Stromal cell of bone marrow (primary cell): ENCODE data around the gene ACSM2B.
"Not testable (repeated sequence)": the region's sequence is repeated elsewhere in the genome, so short reads cannot be mapped to it uniquely, and the experiment has no call there.

Experiments used
- DNase-seq: peaks from one replicate; pipeline ENCODE4 v3.0.0-alpha.2; 2012; ENCODE audit warnings: low read depth

ACSM2B gene, protein sequence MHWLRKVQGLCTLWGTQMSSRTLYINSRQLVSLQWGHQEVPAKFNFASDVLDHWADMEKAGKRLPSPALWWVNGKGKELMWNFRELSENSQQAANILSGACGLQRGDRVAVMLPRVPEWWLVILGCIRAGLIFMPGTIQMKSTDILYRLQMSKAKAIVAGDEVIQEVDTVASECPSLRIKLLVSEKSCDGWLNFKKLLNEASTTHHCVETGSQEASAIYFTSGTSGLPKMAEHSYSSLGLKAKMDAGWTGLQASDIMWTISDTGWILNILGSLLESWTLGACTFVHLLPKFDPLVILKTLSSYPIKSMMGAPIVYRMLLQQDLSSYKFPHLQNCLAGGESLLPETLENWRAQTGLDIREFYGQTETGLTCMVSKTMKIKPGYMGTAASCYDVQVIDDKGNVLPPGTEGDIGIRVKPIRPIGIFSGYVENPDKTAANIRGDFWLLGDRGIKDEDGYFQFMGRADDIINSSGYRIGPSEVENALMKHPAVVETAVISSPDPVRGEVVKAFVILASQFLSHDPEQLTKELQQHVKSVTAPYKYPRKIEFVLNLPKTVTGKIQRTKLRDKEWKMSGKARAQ

DNA sequence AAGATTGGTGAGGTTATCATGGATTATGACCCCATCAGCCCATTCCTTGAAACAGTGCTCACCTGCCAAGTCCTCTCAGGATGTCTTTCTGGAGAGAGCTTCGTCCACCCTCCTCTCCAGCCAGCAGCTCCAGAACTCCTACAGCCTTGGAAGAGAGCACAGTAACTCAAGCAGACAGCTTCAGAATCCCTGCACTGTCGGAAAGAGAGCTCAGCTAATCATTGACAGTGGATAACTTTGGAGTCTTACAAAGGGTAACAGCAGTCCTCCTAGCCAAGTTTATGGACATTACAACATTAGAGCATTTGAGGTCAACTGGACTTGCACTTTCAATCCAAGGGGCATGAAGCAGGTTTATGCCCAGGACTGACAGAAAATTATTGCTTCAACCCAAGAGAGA, at the start of gene ACSM2B:
Gene ACSM2B, minus strand, starts transcription at position 223 of the 400 bp plus-strand sequence. CDS start 11,522 bp downstream, outside the sequence.
- not testable (repeated sequence) for DNase-seq

DNA sequence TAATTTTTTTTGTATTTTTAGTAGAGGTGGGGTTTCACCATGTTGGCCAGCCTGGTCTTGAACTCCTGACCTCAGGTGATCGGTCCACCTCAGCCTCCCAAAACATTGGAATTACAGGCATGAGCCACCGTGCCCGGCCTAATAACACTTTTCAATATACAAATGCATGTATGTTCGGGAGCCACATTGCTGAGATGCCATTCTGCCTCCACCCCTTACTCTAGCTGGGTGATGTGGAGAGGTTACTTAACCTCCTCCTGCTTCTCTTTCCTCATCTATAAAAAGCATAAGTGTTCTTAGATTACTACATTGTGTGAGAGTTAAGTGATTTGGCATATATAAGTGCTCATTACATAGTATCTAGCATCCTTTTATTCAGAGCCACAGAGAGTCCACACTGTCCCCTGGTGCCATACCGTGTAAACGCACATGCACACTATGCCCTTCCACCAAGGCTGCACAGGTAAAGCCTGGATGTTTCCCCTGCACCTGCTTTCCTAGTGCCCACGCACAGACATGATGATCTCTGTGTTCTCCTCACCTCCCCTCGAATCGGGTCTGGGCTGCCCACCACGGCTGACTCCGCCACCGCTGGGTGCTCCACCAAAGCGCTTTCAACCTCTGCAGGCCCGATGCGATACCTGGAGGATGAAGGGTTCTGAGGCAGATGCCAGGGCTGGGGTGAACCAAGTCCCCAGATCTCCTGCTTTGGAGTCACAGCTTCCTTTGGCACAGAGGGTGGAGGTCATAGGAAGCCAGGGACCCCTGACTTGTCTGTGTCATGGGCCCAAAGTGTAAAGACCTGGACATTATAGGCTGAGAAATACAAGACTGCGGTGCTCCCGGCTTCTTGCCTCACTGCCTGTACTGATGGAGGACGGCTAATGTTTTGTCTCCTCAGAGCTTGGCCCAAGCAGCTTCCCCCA, 49.0 kb upstream of the ACSM2B start:
- DNase-seq, result no peak

DNA sequence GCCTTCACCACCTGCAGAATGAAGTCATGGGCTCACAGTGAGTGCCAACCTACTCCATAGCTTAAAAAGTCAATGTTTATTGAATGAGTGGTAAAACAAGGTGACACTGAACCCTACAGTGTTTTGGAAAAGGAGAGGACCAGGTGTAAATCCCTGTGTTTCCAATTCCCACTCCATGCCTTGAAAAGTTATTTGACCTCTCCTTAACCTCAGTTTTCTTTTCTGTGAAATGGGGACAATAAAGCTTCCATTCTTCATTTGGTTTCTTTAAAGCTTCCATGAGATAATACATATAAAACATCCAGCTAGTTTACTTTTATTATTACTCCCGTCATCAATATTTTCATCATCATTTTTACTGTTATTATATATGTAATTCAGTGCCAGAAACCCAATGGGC, 48.0 kb upstream of the ACSM2B start:
- no peak for DNase-seq

DNA sequence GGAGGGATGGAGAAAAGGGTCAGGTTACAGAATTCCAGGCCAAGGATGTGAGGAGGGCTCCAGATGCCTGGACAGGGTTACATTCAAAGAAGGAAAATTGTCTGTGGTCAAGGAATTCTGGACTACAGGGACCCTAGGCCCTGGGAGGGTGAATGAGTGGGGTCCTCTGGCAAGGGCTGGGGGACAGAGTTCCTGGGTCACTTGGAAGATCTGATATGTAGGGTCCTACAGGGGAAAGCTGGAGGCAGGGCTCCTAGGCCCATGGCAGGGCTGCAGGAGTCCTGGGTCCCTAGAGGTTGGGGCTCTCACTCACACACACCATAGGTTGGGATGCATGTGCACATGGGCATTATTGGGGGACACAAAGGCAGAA, 46.3 kb upstream of the ACSM2B start:
- DNase-seq, result no peak

DNA sequence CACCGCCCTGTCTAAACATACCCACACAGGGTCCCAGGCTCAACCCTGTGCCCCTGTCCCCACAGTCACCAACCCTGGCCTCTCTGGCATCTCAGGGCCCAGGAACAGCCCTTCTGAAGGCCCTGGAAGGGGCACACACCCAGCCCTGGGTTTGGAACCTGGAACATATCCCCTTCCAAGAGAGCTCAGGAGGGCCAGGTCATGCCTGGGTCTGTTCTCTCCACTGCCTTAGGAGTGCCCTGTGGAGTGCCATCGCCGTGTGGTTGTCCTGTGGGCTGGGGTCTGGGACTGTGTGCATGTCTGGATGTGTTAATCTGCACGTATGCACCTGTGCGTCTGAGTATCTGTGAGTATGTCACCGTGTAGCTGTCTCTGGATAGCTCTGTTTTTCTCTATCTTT, 45.2 kb upstream of the ACSM2B start:
- DNase-seq, result no peak

DNA sequence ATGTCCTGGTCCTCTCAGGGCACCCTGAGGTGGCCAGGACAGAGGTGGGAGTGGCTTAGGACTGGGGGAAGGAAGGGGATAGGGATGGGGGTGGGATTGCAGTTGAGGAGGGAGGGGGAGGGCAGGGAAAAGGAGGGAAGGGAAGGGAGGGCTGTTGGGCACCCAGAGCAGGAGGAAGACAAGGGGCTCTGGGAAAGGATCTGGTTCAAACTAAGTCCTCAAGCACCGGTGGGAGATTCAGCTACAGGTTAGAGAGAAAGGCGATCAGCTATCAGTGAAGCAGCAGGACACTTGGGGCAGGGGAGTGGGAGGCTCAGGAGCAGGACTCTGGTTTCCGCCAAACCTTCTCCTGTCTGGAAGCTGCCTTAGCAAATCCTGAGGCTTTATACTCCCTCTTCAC, 44.6 kb upstream of the ACSM2B start:
- DNase-seq, result no peak

DNA sequence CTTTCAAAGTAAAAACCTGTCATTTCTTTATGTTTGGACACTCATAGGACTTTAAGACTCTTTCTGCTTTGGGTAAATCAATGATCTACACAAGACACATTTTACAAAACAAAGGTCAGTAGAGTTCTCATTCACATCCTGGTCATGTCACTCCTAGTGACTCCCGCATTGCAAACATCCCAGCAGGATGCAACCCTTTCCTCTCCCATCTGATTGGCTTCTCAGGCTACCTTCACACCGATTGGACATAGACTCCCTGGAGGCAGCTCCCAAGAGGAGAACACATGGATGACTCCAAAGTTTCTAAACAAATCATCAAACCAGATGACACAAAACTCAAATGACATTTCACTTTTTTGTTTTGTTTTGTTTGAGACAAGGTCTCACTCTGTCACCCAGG, 43.8 kb upstream of the ACSM2B start:
- DNase-seq, result no peak

DNA sequence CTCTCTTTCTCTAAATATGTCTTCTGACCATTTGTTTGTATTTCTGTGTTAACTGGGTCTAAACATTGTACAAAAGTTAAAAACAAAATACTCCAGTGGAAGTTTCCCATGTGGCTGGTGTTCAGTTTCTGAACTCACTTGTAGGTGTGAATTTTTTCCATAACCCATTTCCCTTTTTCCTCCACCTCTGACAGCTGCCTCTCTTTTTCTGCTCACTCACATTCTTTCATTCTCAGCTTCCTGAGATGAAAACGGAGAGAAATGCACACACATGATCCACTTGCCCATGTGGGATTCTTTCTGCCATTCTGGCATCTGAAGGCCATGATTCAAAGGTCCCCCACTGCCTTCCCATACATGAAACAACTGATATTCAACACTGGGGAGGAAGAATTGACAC, 41.1 kb upstream of the ACSM2B start:
- no peak for DNase-seq

DNA sequence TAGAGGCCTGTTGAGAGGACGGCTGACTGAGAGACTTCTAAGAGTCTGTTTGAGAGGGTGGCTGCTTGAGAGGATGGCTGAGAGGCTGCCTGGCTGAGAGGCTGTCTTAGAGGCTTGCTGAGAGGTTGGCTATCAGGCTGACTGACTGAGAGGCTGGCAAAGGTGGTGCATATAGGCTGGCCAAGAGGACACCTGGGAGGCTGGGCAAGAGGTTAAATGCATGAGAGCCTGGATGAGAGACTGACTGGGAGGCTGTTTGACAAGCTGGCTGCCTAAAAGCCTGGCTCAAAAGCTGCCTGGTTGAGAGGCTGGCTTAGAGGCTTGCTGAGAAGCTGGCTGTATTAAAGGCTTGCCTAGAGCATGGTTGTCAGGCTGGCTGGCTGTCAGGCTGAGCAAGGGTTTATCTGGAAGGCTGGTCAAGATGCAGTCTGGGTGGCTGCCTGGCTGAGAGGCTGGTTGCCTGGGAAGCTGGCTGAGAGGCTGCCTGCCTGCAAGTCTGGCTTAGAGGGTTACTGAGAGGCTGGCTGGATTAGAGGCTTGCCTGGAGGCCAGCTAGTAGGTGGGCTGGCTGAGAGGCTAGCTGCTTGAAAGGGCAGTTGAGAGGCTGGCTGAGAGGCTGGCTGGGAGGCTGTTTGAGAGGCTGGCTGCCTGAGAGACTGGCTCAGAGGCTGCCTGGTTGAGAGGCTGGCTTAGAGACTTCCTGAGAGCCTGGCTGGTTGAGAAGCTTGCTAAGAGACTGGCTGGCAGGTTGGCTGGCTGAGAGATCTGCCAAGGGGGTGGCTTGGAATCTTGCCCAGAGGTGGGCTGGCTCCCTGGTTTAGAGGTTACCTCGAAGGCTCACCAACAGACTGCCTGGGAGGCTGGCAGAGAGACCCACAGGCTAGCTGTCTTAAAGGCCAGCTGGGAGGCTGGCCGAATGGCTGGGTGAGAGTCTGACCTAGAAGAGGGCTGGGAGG, 38.3 kb upstream of the ACSM2B start:
- DNase-seq, result no peak

DNA sequence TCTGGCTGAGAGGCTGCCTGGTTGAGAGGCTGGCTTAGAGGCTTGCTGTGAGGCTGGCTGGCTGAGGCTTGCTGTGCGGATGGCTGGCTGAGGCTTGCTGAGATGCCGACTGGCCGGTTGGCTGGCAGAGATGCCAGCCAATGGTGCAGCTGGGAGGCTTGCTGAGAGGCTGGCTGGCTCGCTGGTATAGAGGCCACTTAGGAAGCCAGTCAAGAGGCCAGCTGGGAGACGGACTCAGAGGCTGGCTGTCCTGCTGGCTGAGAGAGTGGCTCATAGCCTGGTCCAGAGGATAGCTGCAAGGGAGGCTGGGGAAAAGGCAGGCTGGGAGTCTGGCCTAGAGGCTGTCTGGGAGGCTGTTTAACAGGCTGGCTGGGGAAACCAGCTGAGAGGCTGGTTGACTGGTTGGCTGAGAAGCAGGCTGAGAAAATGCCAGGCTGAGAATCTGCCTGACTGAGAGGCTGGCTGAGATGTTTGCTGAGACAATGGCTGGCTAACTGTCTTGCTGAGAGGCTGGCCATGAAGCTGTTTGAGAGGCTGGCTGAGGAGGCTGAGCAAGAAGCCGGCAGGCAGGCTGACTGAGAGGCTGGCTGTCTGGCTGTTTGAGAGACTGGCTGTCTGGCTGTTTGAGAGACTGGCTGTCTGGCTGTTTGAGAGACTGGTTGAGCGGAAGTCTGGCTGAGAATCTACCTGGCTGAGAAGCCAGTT, 37.5 kb upstream of the ACSM2B start:
- DNase-seq, result no peak

DNA sequence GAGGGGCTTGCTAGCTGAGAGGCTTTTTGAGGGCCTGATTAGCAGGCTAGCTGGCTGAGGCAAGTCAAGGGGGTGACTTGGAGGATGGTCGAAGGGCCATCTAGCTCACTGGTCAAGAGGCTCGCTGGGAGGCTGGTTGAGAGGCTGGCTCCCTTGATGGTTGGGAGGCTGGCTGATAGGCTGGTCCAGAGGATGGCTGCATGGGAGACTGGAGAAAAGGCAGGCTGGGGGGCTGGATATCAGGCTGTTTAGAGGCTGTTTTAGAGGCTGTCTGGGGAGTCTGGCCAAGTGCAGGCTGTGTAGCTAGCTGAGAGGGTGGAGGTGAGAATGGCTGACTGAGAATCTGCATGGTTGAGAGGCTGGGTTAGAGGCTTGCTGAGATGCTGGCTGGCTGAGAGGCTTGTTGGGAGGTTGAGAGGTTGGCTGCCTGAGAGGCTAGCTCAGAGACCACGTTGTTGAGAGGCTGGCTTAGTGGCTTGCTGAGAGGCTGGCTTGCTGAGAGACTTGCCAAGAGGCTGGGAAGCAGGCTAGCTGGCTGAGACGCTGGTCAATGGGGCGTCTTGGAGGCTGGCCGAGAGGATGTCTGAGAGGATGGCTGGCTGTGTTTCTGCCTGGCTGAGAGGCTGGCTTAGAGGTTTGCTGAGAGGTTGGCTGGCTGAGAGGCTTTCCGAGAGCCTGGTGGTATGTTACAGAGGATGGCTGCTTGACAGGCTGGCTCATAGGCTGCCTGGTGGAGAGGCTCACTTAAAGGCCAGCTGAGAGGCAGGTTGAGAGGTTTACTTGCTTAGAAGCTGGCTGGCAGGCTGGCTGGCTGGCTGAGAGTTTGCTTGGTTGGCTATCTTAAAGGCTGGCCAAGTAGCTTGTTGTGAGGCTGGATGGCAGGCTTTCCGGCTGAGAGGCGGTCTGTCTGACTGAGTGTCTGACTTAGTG, 36.6 kb upstream of the ACSM2B start:
- DNase-seq, result no peak

DNA sequence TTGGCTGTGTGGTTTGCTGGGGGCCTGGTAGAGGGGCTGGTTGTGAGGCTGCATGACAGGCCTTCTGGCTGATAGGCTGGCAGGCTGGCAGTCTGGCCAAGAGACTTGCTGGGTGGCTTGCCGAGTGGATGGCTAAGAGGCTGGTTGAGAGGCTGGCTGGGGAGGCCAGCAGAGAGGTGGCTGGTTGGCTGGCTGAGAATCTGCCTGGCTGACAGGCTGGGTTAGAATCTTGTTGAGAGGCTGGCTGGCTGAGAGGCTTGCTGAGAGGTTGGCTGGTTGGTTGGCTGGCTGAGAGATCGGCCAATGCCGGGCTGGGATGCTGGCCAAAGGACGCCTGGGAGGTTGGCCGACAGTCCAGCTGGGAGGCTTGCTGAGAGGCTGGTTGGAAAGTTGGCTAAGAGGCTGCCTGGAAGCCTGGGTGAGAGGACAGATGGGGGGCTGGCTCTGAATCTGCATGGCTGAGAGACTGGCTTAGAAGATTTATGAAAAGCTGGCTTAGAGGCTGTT, 35.9 kb upstream of the ACSM2B start:
- DNase-seq, result no peak

DNA sequence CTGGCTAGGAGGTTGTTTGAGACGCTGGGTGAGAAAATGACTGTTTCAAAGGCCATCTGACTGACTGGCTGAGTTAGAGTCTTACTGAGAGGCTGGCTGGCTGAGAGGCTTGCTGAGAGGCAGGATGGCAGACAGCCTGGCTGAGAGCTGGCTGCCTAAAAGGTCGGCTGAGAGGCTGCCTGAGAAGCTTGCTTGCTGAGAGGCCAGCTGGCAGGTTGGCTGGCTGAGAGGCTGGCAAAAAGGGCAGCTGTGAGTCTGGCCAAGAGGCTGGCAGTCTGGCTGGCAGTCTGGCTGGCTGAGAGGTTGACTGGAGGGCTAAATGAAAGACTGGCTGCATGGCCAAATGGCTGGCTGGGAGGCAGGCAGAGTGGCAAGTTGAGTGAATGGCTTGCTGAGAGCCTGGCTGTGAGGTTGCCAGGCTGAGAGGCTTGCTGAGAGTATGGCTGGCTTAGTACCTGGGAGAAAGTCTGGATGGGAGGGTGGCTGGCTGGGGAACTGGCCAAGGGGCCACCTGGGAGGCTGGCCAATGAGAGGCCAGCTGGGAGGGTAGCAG, 35.3 kb upstream of the ACSM2B start:
- DNase-seq, result no peak

DNA sequence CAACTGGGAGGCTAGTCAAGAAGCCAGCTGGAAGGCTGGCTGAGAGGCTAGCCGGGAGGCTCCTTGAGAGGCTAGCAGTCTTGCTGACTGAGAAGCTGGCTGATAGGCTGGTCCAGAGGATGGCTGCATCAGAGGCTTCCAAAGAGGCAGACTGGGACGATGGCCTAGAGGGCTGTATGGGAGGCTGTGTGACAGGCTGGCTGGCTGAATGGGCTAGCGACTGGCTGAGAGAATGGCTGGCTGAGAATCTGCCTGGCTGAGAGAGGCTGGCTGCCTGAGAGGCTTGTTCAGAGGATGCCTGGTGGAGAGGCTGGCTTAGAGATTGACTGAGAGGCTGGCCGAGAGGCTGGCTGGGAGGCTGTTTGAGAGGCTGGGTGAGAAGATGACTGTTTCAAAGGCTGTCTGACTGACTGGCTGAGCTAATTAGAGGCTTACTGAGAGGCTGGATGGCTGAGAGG, 34.8 kb upstream of the ACSM2B start:
- no peak for DNase-seq

DNA sequence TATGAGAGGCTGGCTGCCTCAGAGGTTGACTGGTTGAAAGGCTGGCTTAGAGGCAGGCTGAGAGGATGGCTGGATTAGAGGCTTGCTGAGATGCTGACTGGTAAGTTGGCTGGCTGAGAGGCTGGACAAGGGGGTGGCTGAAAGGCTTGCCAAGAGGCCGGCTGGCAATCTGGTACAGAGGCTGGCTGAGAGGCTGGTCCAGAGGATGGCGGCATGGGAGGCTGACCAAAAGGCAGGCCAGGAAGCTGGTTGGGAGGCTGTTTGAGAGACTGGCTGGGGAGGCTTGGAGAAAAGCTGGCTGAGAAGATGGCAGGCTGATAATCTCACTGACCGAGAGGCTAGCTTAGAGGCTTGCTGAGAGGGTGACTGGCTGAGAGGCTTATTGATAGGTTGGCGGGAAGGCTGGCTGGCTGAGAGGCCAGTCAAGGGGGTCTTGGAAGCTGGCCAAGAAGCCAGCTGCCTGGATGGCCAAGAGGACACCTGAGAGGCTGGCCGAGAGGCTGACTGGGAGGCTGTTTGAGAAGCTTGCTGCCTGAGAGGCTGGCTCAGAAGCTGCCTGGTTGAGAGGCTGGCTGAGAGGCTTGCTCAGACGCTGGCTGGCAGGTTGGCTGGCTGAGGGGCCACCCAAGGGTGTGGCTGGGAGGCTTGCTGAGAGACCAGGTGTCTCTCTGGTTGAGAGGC, 34.2 kb upstream of the ACSM2B start:
- no peak for DNase-seq

DNA sequence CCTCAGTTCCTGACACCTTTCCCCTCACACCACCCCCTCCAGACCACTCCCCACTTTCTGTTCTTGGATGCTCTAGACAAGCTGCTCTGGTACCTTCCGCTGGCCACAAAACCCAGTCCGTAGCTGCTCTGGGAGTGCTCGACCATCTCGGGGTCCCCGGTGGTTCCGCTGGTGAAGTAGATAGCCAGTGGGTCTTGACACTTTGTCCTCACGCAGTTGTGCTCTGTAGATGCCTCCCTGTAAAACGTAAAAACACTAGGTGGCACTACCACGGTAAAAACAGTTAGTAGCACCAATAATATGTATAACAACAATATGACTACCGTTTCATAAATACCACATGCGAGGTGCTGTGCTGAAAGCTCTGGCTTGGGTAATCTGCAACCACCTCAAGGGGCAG, 26.0 kb upstream of the ACSM2B start:
- DNase-seq, result not testable (repeated sequence)

DNA sequence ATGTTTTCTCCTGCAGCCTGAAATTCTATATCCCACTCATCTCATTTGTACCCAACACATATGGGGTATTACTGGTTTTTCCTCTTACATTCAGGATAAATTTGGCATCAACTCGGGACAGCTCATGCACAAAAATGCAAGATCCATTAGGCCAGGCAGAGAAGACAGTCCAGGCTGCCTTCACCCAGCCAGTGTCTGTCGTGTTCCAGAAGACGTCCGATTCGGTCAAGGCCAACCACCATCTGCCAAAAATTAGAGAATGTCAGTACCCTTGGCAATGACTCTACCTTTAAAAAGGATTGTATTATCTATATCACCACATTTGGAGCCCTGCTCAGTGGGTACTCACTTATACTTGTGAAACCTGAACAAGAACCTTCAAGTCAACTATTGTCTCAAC, 23.3 kb upstream of the ACSM2B start:
- not testable (repeated sequence) for DNase-seq

DNA sequence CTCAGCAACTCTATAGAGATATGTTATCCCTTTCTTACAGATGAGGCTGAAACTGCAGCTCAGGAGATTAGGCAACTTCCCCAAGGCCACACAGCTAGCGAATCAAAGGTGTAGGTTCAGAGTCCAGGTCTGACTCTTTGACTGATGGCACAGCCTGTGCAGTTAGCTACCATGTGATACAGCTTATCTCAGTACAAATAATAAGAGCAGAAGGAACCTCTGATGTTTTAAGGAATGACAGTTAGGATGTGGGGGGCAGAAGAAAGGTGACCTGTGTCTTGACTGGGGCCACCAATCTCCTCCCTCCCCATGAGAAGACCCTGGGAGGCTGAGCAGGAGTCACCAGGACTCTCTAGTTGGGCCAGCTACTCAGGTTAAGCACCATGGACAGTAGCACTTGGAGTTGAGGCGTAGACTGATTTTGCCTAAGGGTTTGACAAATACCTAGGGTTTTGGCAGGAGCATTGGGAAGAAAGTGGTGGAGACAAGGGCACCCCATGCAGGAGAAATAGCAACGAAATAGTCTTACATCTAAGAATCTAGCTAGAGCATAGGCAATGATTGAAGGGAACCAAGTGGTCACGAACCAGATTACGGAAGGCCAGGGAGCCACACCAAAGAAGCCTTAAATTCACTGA, 22.8 kb upstream of the ACSM2B start:
- DNase-seq, result no peak
